ENCODE data around the gene CRYBG2. TPM values are rescaled to one million over a fixed set of nuclear protein-coding genes. Genes with fewer than 3 reads are reported as not detected.

Gene CRYBG2
- total and polyA plus RNA-seq, 2 of the 8 experiments (the other 6 are each of a cell fraction or from before 2014, with no cell fraction given), result 14.2 to 17.0 TPM

DNA sequence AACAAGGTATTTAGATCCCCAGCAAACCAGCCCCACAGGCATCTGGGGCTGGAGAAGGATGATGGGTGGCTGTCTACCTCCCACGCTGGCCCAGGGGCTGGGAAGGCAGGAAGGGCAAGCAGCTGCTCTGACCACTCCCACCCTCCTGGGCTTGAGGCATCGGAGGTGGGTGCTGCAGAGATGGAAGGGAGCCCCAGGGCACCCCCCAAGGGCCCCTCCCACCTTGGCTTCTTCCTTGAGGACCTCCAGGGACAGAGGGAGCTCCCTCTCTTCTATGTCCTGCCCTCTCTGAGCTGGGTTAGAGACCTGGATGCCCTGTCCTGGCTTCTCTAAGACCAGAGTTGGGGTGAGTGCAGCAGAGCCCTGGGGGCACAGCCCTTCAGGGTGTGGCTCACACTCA, 33.0 kb downstream of the CRYBG2 start:
- H3K79me2 ChIP-seq (ENCODE audit: control insufficient read depth in 1 of 2, insufficient read depth in 2 of 2, low read length in 2 of 2), result no peaks in the 10 kb centered on the region
- no peak overlapping the region for H2AK5ac ChIP-seq (ENCODE audit: low read depth, low read length)
- no peak overlapping the region for H3K56ac ChIP-seq (replicated peaks; ENCODE audit: insufficient read length, low read depth, low read length)
- no peak overlapping the region for H3K4me3 ChIP-seq (ENCODE audit: extremely low read depth in 1 of 4, insufficient read depth in 2 of 4, low read depth in 3 of 4, low read length in 4 of 4)
- no peak overlapping the region for H2BK5ac ChIP-seq (ENCODE audit: low read depth, low read length)
- H3K9ac ChIP-seq (replicated peaks in 1 of 4; ENCODE audit: extremely low read depth in 1 of 4, low read depth in 3 of 4, low read length in 3 of 4), result no peak overlapping the region
- H3K14ac ChIP-seq (ENCODE audit: insufficient read length), result no peak overlapping the region
- H3K23ac ChIP-seq (ENCODE audit: insufficient read length), result no peak overlapping the region
- no peak overlapping the region for H2BK120ac ChIP-seq (replicated peaks; ENCODE audit: low read depth, low read length)
- H2AFZ ChIP-seq (ENCODE audit: low read length), result no peak overlapping the region
- ChIA-PET CTCF (ENCODE audit: partially characterized antibody) (interaction anchor here (1.2 to 57.0 kb wide), 14 partner anchors 18 to 218 kb away, joined by 3 to 1530 read pairs (median 6); partner anchors contain the start of genes CRYBG2, SH3BGRL3 and UBXN11), POLR2A (ENCODE audit: partially characterized antibody) (interaction anchor here (1.0 to 5.0 kb wide), 6 partner anchors 13 to 120 kb away, joined by 3 to 27 read pairs (median 4); partner anchors contain the start of gene SH3BGRL3)
- no peaks in the 10 kb centered on the region for H3K27me3 ChIP-seq (replicated peaks in 1 of 4; ENCODE audit: control insufficient read depth in 3 of 4, extremely low read depth in 1 of 4, insufficient read depth in 3 of 4, low read length in 3 of 4)
- H2BK15ac ChIP-seq (ENCODE audit: low read length), result no peak overlapping the region
- H4K20me1 ChIP-seq (replicated peaks in 1 of 2; ENCODE audit: control insufficient read depth in 1 of 2, insufficient read depth in 2 of 2, low read length in 2 of 2), result peaks cover 0 to 2% of the 10 kb centered on the region in 2 experiments
- FAIRE-seq (no peak), DNase-seq (ENCODE audit: low read depth in 1 of 2, low spot score in 2 of 2) (no peak)
- no peak overlapping the region for H3K27ac ChIP-seq (ENCODE audit: low read depth, low read length)
- H3K9me3 ChIP-seq (ENCODE audit: insufficient read depth in 2 of 2, low read depth in 1 of 2, low read length in 1 of 2), result no peaks in the 10 kb centered on the region
- no peak overlapping the region for H3K4me2 ChIP-seq (ENCODE audit: insufficient read depth in 1 of 2, low read depth in 2 of 2, low read length in 2 of 2)
- no peaks in the 10 kb centered on the region for H3K23me2 ChIP-seq (ENCODE audit: low read depth, low read length)
- 72% methylated on average over 2 of the region's 2 CpGs; no CpG with 5 or more reads in 1 of the 2 experiments for WGBS, 2 experiments (ENCODE audit: extremely low coverage in 1 of 2, insufficient coverage in 1 of 2, insufficient read length in 1 of 2, insufficient replicate concordance in 2 of 2, low coverage in 1 of 2, low lambda C conversion rate in 2 of 2, missing lambda C conversion rate in 1 of 2)
- H3K79me1 ChIP-seq (ENCODE audit: low read depth, low read length), result no peaks in the 10 kb centered on the region
- no peak overlapping the region for H3K18ac ChIP-seq (ENCODE audit: extremely low read depth, low read length)
- no peak overlapping the region for H4K91ac ChIP-seq (replicated peaks; ENCODE audit: insufficient read length, low read length)
- peaks cover 7 to 22% (median 18%) of the 10 kb centered on the region in 4 experiments; a peak in 7 of 8 replicates for H3K36me3 ChIP-seq (ENCODE audit: control insufficient read depth in 2 of 4, insufficient read depth in 4 of 4, low read length in 3 of 4)
- H2BK20ac ChIP-seq (ENCODE audit: low read length), result no peak overlapping the region
- H3K4me1 ChIP-seq (replicated peaks in 1 of 4; ENCODE audit: control insufficient read depth in 3 of 4, insufficient read depth in 4 of 4, low read length in 3 of 4), result peaks cover 4 to 10% (median 8%) of the 10 kb centered on the region in 4 experiments
- no peak overlapping the region for H3K4ac ChIP-seq (replicated peaks; ENCODE audit: insufficient read length, low read depth, low read length)
- no peak overlapping the region for H4K8ac ChIP-seq (ENCODE audit: extremely low read depth, insufficient read depth, low read length)
- H4K5ac ChIP-seq (ENCODE audit: insufficient read length, low read depth, low read length), result no peak overlapping the region
- no peak overlapping the region for H2BK12ac ChIP-seq (ENCODE audit: low read depth, low read length)
- TF ChIP-seq TAF7 (optimal IDR thresholded peaks at IDR 0.05; ENCODE audit: borderline replicate concordance, low read depth, low read length) (no peak), SP4 (IDR thresholded peaks at IDR 0.05; ENCODE audit: low read length) (no peak), MAFK (IDR thresholded peaks at IDR 0.05; ENCODE audit: low read depth, low read length) (no peak), CHD1 (IDR thresholded peaks at IDR 0.05; ENCODE audit: low read depth, low read length) (no peak), BACH1 (IDR thresholded peaks at IDR 0.05; ENCODE audit: low read length) (no peak), RFX5 (IDR thresholded peaks at IDR 0.05; ENCODE audit: borderline replicate concordance, low read depth, low read length) (no peak), GTF2F1 (IDR thresholded peaks at IDR 0.05; ENCODE audit: borderline replicate concordance, low read depth, low read length) (no peak), SIX5 (IDR thresholded peaks at IDR 0.05; ENCODE audit: low read depth, low read length) (no peak), CEBPB (IDR thresholded peaks at IDR 0.05; ENCODE audit: low read depth, low read length) (no peak)
- TF ChIP-seq, protein P1, sequence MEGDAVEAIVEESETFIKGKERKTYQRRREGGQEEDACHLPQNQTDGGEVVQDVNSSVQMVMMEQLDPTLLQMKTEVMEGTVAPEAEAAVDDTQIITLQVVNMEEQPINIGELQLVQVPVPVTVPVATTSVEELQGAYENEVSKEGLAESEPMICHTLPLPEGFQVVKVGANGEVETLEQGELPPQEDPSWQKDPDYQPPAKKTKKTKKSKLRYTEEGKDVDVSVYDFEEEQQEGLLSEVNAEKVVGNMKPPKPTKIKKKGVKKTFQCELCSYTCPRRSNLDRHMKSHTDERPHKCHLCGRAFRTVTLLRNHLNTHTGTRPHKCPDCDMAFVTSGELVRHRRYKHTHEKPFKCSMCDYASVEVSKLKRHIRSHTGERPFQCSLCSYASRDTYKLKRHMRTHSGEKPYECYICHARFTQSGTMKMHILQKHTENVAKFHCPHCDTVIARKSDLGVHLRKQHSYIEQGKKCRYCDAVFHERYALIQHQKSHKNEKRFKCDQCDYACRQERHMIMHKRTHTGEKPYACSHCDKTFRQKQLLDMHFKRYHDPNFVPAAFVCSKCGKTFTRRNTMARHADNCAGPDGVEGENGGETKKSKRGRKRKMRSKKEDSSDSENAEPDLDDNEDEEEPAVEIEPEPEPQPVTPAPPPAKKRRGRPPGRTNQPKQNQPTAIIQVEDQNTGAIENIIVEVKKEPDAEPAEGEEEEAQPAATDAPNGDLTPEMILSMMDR (IDR thresholded peaks at IDR 0.05; ENCODE audit: control extremely low read depth in 1 of 3, insufficient read depth in 1 of 3, low read depth in 1 of 3, low read length in 3 of 3), result no peak
- TF ChIP-seq, protein P2, sequence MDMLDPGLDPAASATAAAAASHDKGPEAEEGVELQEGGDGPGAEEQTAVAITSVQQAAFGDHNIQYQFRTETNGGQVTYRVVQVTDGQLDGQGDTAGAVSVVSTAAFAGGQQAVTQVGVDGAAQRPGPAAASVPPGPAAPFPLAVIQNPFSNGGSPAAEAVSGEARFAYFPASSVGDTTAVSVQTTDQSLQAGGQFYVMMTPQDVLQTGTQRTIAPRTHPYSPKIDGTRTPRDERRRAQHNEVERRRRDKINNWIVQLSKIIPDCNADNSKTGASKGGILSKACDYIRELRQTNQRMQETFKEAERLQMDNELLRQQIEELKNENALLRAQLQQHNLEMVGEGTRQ (IDR thresholded peaks at IDR 0.05; ENCODE audit: low read length), result no peak
